GM23338 (cell line): ENCODE data around the gene ABHD17A. TPM values are rescaled to one million over a fixed set of nuclear protein-coding genes. Genes with fewer than 3 reads are reported as not detected.

Experiments
- ATAC-seq: fragments of 200-7000 bp; cut with Tn5 transposase; 3 replicates; pipeline ENCODE4 v1.9.1; 2020
- DNase-seq: peaks from one replicate; pipeline ENCODE4 v3.0.0-alpha.2; 2015; ENCODE audit warnings: low spot score
- H2AFZ ChIP-seq: fragments of 200-600 bp; sonication (generic); 2 replicates; pipeline ENCODE4 v1.8.0; 2016; ENCODE audit warnings: antibody characterized with exemption, mild to moderate bottlenecking, moderate library complexity
- H3F3A ChIP-seq: fragments of 200-600 bp; sonication (generic); replicated peaks from 2 replicates; pipeline ENCODE4 v1.8.0; 2017; ENCODE audit warnings: antibody characterized with exemption, mixed run types, low read depth
- H3K27ac ChIP-seq: fragments of 200-600 bp; sonication (generic); 2 replicates; pipeline ENCODE4 v1.6.1; 2016; ENCODE audit warnings: low read depth
- H3K27me3 ChIP-seq: fragments of 200-600 bp; sonication (generic); 2 replicates; pipeline ENCODE4 v1.8.0; 2016; ENCODE audit warnings: mild to moderate bottlenecking, mixed run types, moderate library complexity; ENCODE audit not compliant: insufficient read depth
- H3K36me3 ChIP-seq: fragments of 200-600 bp; sonication (generic); 2 replicates; pipeline ENCODE4 v1.8.0; 2016; ENCODE audit warnings: mild to moderate bottlenecking; ENCODE audit not compliant: insufficient read depth
- H3K4me1 ChIP-seq: fragments of 200-600 bp; sonication (generic); 2 replicates; pipeline ENCODE4 v1.8.0; 2016; ENCODE audit warnings: mild to moderate bottlenecking, moderate library complexity; ENCODE audit not compliant: insufficient read depth
- H3K4me2 ChIP-seq: fragments of 200-600 bp; sonication (generic); 2 replicates; pipeline ENCODE4 v1.7.1; 2017; ENCODE audit warnings: mixed run types
- H3K4me3 ChIP-seq: fragments of 200-600 bp; sonication (generic); 2 replicates; pipeline ENCODE4 v1.6.1; 2016; ENCODE audit warnings: mixed run types
- H3K79me2 ChIP-seq: fragments of 200-600 bp; sonication (generic); replicated peaks from 2 replicates; pipeline ENCODE4 v1.8.0; 2017; ENCODE audit warnings: mild to moderate bottlenecking; ENCODE audit not compliant: insufficient read depth
- H3K9me2 ChIP-seq: fragments of 200-600 bp; sonication (generic); 2 replicates; pipeline ENCODE4 v1.8.0; 2017; ENCODE audit not compliant: insufficient read depth
- H4K20me1 ChIP-seq: fragments of 200-600 bp; sonication (generic); replicated peaks from 2 replicates; pipeline ENCODE4 v1.8.0; 2017; ENCODE audit warnings: mild to moderate bottlenecking; ENCODE audit not compliant: insufficient read depth
- H3K27ac Mint-ChIP-seq: 2 replicates; pipeline ENCODE4 v1.8.0; 2020; ENCODE audit warnings: inconsistent platforms, mild to moderate bottlenecking, moderate library complexity, mixed read lengths
- H3K27me3 Mint-ChIP-seq: 3 replicates; pipeline ENCODE4 v1.8.0; 2022; ENCODE audit warnings: low read depth, mild to moderate bottlenecking, moderate library complexity, mixed read lengths, inconsistent platforms; ENCODE audit not compliant: insufficient read depth, poor library complexity
- H3K36me3 Mint-ChIP-seq: 3 replicates; pipeline ENCODE4 v1.8.0; 2021; ENCODE audit warnings: low read depth, mild to moderate bottlenecking, inconsistent platforms, moderate library complexity, mixed read lengths
- H3K4me1 Mint-ChIP-seq: 3 replicates; pipeline ENCODE4 v1.8.0; 2020; ENCODE audit warnings: mild to moderate bottlenecking, inconsistent platforms, mixed read lengths
- H3K4me3 Mint-ChIP-seq: 3 replicates; pipeline ENCODE4 v1.8.0; 2021; ENCODE audit warnings: moderate library complexity, mild to moderate bottlenecking, inconsistent platforms, mixed read lengths
- H3K9me3 Mint-ChIP-seq: 3 replicates; pipeline ENCODE4 v1.8.0; 2020; ENCODE audit warnings: moderate library complexity, mild to moderate bottlenecking, inconsistent platforms, mixed read lengths
- CREB1 ChIP-seq: fragments of 250-450 bp; sonication (Bioruptor Pico); IDR thresholded peaks from 2 replicates; pipeline ENCODE4 v1.5.0; 2020; ENCODE audit warnings: low read depth, mild to moderate bottlenecking, moderate library complexity
- CTCF ChIP-seq, 2 experiments: fragments of 200-600 bp in 1 of 2; sonication (generic) in 1 of 2; conservative IDR thresholded peaks; 2 replicates each; pipeline versions ENCODE4 v1.5.1 to v1.6.1; 2016 to 2017; ENCODE audit warnings: antibody characterized with exemption in 2 of 2, low read depth in 2 of 2, mild to moderate bottlenecking in 2 of 2, moderate library complexity in 1 of 2
- ETS1 ChIP-seq: IDR thresholded peaks from 2 replicates; pipeline ENCODE4 v1.6.1; 2016; ENCODE audit warnings: antibody characterized with exemption
- EZH2 ChIP-seq: fragments of 200-600 bp; sonication (generic); IDR thresholded peaks from one replicate; pipeline ENCODE4 v1.8.0; 2017; ENCODE audit warnings: antibody characterized with exemption, mild to moderate bottlenecking, low read depth; ENCODE audit not compliant: unreplicated experiment
- EZH2phosphoT487 ChIP-seq: fragments of 200-600 bp; sonication (generic); IDR thresholded peaks from one replicate; pipeline ENCODE4 v1.8.1; 2018; ENCODE audit warnings: antibody characterized with exemption; ENCODE audit not compliant: unreplicated experiment
- JUNB ChIP-seq: IDR thresholded peaks from one replicate; pipeline ENCODE4 v1.6.1; 2016; ENCODE audit warnings: antibody characterized with exemption; ENCODE audit not compliant: unreplicated experiment
- NANOG ChIP-seq: IDR thresholded peaks from 2 replicates; pipeline ENCODE4 v1.6.1; 2016; ENCODE audit warnings: antibody characterized with exemption, borderline replicate concordance
- POLR2AphosphoS5 ChIP-seq: IDR thresholded peaks from 2 replicates; pipeline ENCODE4 v1.6.1; 2016; ENCODE audit warnings: antibody characterized with exemption, low read depth
- REST ChIP-seq: IDR thresholded peaks from one replicate; pipeline ENCODE4 v1.6.1; 2018; ENCODE audit warnings: antibody characterized with exemption; ENCODE audit not compliant: unreplicated experiment
- STAT1 ChIP-seq: IDR thresholded peaks from one replicate; pipeline ENCODE4 v1.6.1; 2016; ENCODE audit warnings: antibody characterized with exemption; ENCODE audit not compliant: unreplicated experiment
- ZNF114 ChIP-seq: fragments of 250-450 bp; sonication (Bioruptor Pico); IDR thresholded peaks from 2 replicates; pipeline ENCODE4 v1.5.0; 2020; ENCODE audit warnings: mild to moderate bottlenecking, moderate library complexity
- ZNF331 ChIP-seq: fragments of 250-450 bp; sonication (Bioruptor Pico); IDR thresholded peaks from 2 replicates; pipeline ENCODE4 v1.5.0; 2020; ENCODE audit warnings: low read depth, mild to moderate bottlenecking, moderate library complexity
- polyA plus RNA-seq: library from polyadenylated mRNA; unstranded; fragments of >200 nt; fragmentation: Nextera tagmentation; extraction: Ambion mirVana; gene quantifications from 2 replicates; pipeline ENCODE4 v1.2.1, GENCODE V29; 2016
- total RNA-seq: library from RNA; depleted of rRNA; stranded (reverse); fragments of >200 nt; shearing (Covaris generic); gene quantifications from 2 replicates; pipeline ENCODE4 v1.2.3, GENCODE V29; 2014

Gene ABHD17A
- total and polyA plus RNA-seq, 2 experiments from 2014 or later = 34.2 to 99.9 TPM

GRCh38 chr19:1883784-1884183, 1.5 kb downstream of the ABHD17A start:
- H3K4me3 ChIP-seq = peak overlapping the region; percentile 89
- Mint-ChIP-seq H3K9me3 (no peaks in the 10 kb centered on the region; the same call in 2 of the 3 replicates), H3K36me3 (no peaks in the 10 kb centered on the region; the same call in 2 of the 3 replicates), H3K27me3 (peaks cover 11% of the 10 kb centered on the region), H3K27ac (no peak overlapping the region), H3K4me3 (peak overlapping the region; percentile 91), H3K4me1 (peaks cover 31% of the 10 kb centered on the region)
- peaks cover 27% of the 10 kb centered on the region for H3K79me2 ChIP-seq
- H3K27ac ChIP-seq = no peak overlapping the region
- H3K4me2 ChIP-seq = peak overlapping the region; percentile 98
- no peaks in the 10 kb centered on the region for H3K36me3 ChIP-seq
- no peak for DNase-seq
- H3F3A ChIP-seq = peaks cover 5% of the 10 kb centered on the region
- H3K9me2 ChIP-seq = no peaks in the 10 kb centered on the region
- no peak for ATAC-seq
- H2AFZ ChIP-seq = no peak overlapping the region
- no peak for TF ChIP-seq POLR2AphosphoS5
- TF ChIP-seq STAT1 = no peak
- no peaks in the 10 kb centered on the region for H3K27me3 ChIP-seq
- peaks cover 16% of the 10 kb centered on the region for H4K20me1 ChIP-seq
- peaks cover 14% of the 10 kb centered on the region; the same call in 1 of the 2 replicates for H3K4me1 ChIP-seq

- H3K27ac Mint-ChIP-seq = no peak overlapping the region
- no peaks in the 10 kb centered on the region; the same call in 2 of the 3 replicates for H3K36me3 Mint-ChIP-seq
- H3K27me3 Mint-ChIP-seq = peaks cover 11% of the 10 kb centered on the region
- Histone ChIP-seq H2AFZ (no peak overlapping the region), H3K4me1 (peaks cover 14% of the 10 kb centered on the region; the same call in 1 of the 2 replicates), H3F3A (peaks cover 5% of the 10 kb centered on the region), H3K9me2 (no peaks in the 10 kb centered on the region), H3K36me3 (no peaks in the 10 kb centered on the region), H3K27me3 (no peaks in the 10 kb centered on the region), H3K27ac (peak overlapping the region; percentile 55; the same call in 1 of the 2 replicates), H4K20me1 (peaks cover 16% of the 10 kb centered on the region), H3K79me2 (peaks cover 27% of the 10 kb centered on the region), H3K4me3 (no peak overlapping the region), H3K4me2 (peak overlapping the region; percentile 98)
- H3K4me1 Mint-ChIP-seq = peaks cover 31% of the 10 kb centered on the region
- peak overlapping the region; percentile 91; the same call in 2 of the 3 replicates for H3K4me3 Mint-ChIP-seq
- DNase-seq (no peak), ATAC-seq (no peak)
- no peaks in the 10 kb centered on the region; the same call in 2 of the 3 replicates for H3K9me3 Mint-ChIP-seq
- TF ChIP-seq REST (no peak), JUNB (no peak), EZH2phosphoT487 (no peak), ETS1 (no peak), CTCF (conservative IDR thresholded peaks at IDR 0.05; ENCODE audit: low read depth in 2 of 2) (no peak), POLR2AphosphoS5 (no peak), ZNF331 (CRISPR knock-in tag) (no peak), CREB1 (CRISPR knock-in tag) (no peak), EZH2 (no peak), NANOG (no peak), STAT1 (no peak), ZNF114 (CRISPR knock-in tag) (no peak)
These were observed 2.3 kb downstream of the ABHD17A start for GRCh38 chr19:1882786-1883692.
